RWPE2 (cell line): ENCODE measurements around the gene BTBD9.

Experiments used
- ATAC-seq: fragments of 200-7000 bp; cut with Tn5 transposase; 3 replicates; pipeline ENCODE4 v1.9.1; 2021; ENCODE audit warnings: low read depth
- DNase-seq: peaks from one replicate; pipeline ENCODE4 v3.0.0-alpha.2; 2020; ENCODE audit warnings: low spot score
- H3K27ac ChIP-seq: fragments of 450-650 bp; 2 replicates; pipeline ENCODE4 v1.5.1; 2017; ENCODE audit warnings: mild to moderate bottlenecking; ENCODE audit not compliant: poor library complexity, severe bottlenecking
- H3K27me3 ChIP-seq: fragments of 250-450 bp; sonication (Bioruptor Pico); 2 replicates; pipeline ENCODE4 v1.5.1; 2021; ENCODE audit warnings: mild to moderate bottlenecking, moderate library complexity; ENCODE audit not compliant: insufficient read depth, poor library complexity, severe bottlenecking
- H3K36me3 ChIP-seq: fragments of 250-450 bp; sonication (Bioruptor Pico); 2 replicates; pipeline ENCODE4 v1.5.1; 2020; ENCODE audit warnings: low read depth, mild to moderate bottlenecking, moderate library complexity
- H3K4me1 ChIP-seq: fragments of 250-450 bp; sonication (Bioruptor Pico); 2 replicates; pipeline ENCODE4 v1.5.1; 2021; ENCODE audit warnings: mild to moderate bottlenecking, moderate library complexity; ENCODE audit not compliant: insufficient read depth, poor library complexity, severe bottlenecking
- H3K4me3 ChIP-seq: fragments of 250-450 bp; sonication (Bioruptor Pico); 2 replicates; pipeline ENCODE4 v1.5.1; 2021; ENCODE audit warnings: mild to moderate bottlenecking, moderate library complexity; ENCODE audit not compliant: severe bottlenecking
- H3K9me3 ChIP-seq: fragments of 250-450 bp; sonication (Bioruptor Pico); 2 replicates; pipeline ENCODE4 v1.5.1; 2021; ENCODE audit warnings: mild to moderate bottlenecking, moderate library complexity; ENCODE audit not compliant: severe bottlenecking
- CTCF ChIP-seq: fragments of 450-650 bp; IDR thresholded peaks from one replicate; pipeline ENCODE4 v1.5.1; 2017; ENCODE audit warnings: mild to moderate bottlenecking, moderate library complexity; ENCODE audit not compliant: poor library complexity, severe bottlenecking

Gene BTBD9

GRCh38 chr6:38639498-38640215 lies at the start of gene BTBD9:
Gene BTBD9, minus strand, starts transcription at chr6:38639929.
- Histone ChIP-seq H3K27ac (peak within 1 kb of the TSS; percentile 16), H3K4me3 (peak within 1 kb of the TSS; percentile 79), H3K4me1 (peaks cover 3% of the 10 kb centered on the region), H3K36me3 (no peaks in the 10 kb centered on the region), H3K27me3 (no peaks in the 10 kb centered on the region), H3K9me3 (no peaks in the 10 kb centered on the region)
- DNase-seq (peak; percentile 63), ATAC-seq (peak; percentile 79)
- no peak for TF ChIP-seq CTCF

- DNase-seq = no peak
- ATAC-seq = no peak
- Histone ChIP-seq H3K36me3 (peaks cover 64% of the 10 kb centered on the region), H3K9me3 (no peaks in the 10 kb centered on the region), H3K4me3 (no peak overlapping the region), H3K27me3 (no peaks in the 10 kb centered on the region), H3K4me1 (no peaks in the 10 kb centered on the region), H3K27ac (no peak overlapping the region)
- no peak for TF ChIP-seq CTCF
These were observed 48.9 kb upstream of the BTBD9 start for GRCh38 chr6:38688579-38689087.

GRCh38 chr6:38687549-38687948 lies 47.8 kb upstream of the BTBD9 start:
- DNase-seq = no peak
- no peak for TF ChIP-seq CTCF

GRCh38 chr6:38687043-38687353 lies 47.3 kb upstream of the BTBD9 start:
- Histone ChIP-seq H3K27me3 (no peaks in the 10 kb centered on the region), H3K27ac (no peak overlapping the region), H3K36me3 (peaks cover 74% of the 10 kb centered on the region), H3K9me3 (no peaks in the 10 kb centered on the region), H3K4me1 (no peaks in the 10 kb centered on the region), H3K4me3 (no peak overlapping the region)
- no peak for TF ChIP-seq CTCF
- no peak for DNase-seq
- no peak for ATAC-seq

More at GRCh38 chr6:38687549-38687948, 47.8 kb upstream of the BTBD9 start:
- Histone ChIP-seq H3K36me3 (peaks cover 70% of the 10 kb centered on the region), H3K27me3 (no peaks in the 10 kb centered on the region), H3K4me1 (no peaks in the 10 kb centered on the region), H3K9me3 (no peaks in the 10 kb centered on the region), H3K27ac (no peak overlapping the region), H3K4me3 (no peak overlapping the region)
- ATAC-seq = no peak
